A673 (cell line): Measurements from ENCODE around the gene SMPD2.
"Not testable (repeated sequence)": the region's sequence is repeated elsewhere in the genome, so short reads cannot be mapped to it uniquely, and the experiment has no call there.

ENCODE experiments used
- EZH2 ChIP-seq: fragments of 200-600 bp; sonication (generic); IDR thresholded peaks from 2 replicates; pipeline ENCODE4 v1.6.1; 2017; ENCODE audit warnings: borderline replicate concordance, low read depth, mild to moderate bottlenecking, mixed read lengths, antibody characterized with exemption, low read length; ENCODE audit not compliant: poor library complexity, severe bottlenecking
- TF ChIP-seq, protein P1 (sequence below): fragments of 300-800, 200-600 bp; sonication (generic); conservative IDR thresholded peaks from 2 replicates; pipeline ENCODE4 v1.5.1; 2017; ENCODE audit warnings: low read depth, mild to moderate bottlenecking, antibody characterized with exemption, low read length, moderate library complexity, mixed read lengths

DNA sequence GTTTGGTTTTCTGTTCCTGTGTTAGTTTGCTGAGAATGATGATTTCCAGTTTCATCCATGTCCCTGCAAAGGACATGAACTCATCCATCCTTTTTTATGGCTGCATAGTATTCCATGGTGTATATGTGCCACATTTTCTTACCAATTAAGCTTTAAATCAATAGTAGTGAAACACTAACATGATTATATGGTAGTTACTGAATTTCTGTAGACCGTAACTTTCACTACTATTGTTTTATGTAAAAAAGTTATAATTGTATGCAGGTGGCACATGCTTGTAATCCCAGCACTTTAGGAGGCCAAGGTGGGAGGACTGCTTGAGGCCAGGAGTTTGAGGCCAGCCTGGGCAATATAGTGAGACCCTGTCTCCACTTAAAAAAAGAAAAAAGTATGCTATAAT is 20.7 kb downstream of the SMPD2 start:
- TF ChIP-seq, protein P1, sequence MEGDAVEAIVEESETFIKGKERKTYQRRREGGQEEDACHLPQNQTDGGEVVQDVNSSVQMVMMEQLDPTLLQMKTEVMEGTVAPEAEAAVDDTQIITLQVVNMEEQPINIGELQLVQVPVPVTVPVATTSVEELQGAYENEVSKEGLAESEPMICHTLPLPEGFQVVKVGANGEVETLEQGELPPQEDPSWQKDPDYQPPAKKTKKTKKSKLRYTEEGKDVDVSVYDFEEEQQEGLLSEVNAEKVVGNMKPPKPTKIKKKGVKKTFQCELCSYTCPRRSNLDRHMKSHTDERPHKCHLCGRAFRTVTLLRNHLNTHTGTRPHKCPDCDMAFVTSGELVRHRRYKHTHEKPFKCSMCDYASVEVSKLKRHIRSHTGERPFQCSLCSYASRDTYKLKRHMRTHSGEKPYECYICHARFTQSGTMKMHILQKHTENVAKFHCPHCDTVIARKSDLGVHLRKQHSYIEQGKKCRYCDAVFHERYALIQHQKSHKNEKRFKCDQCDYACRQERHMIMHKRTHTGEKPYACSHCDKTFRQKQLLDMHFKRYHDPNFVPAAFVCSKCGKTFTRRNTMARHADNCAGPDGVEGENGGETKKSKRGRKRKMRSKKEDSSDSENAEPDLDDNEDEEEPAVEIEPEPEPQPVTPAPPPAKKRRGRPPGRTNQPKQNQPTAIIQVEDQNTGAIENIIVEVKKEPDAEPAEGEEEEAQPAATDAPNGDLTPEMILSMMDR: not testable (repeated sequence)
- not testable (repeated sequence) for TF ChIP-seq EZH2
